Memory B cell (primary cell): ENCODE data around the gene PLBD2.

ENCODE experiments used
- ATAC-seq: fragments of 150-1000 bp; cut with Tn5 transposase; 2 replicates; pipeline ENCODE4 v1.10.0; 2021; ENCODE audit warnings: low read depth, mild to moderate bottlenecking, moderate library complexity
- DNase-seq, 2 donors: peaks; one replicate each; pipeline ENCODE4 v3.0.0; 2022; ENCODE audit warnings: low spot score in 2 of 2
- H3K27ac Mint-ChIP-seq: one replicate; pipeline ENCODE4 v1.8.0; 2022; ENCODE audit warnings: mild to moderate bottlenecking, moderate library complexity, mixed read lengths
- H3K27me3 Mint-ChIP-seq: one replicate; pipeline ENCODE4 v1.8.0; 2022; ENCODE audit warnings: mixed read lengths
- H3K36me3 Mint-ChIP-seq: one replicate; pipeline ENCODE4 v1.8.0; 2022; ENCODE audit warnings: mild to moderate bottlenecking, mixed read lengths
- H3K4me1 Mint-ChIP-seq: one replicate; pipeline ENCODE4 v1.8.0; 2022; ENCODE audit warnings: mixed read lengths
- H3K4me3 Mint-ChIP-seq: one replicate; pipeline ENCODE4 v1.8.0; 2022; ENCODE audit warnings: mild to moderate bottlenecking, moderate library complexity, mixed read lengths
- H3K9me3 Mint-ChIP-seq: one replicate; pipeline ENCODE4 v1.8.0; 2022; ENCODE audit warnings: mixed read lengths

Gene PLBD2

GRCh38 chr12:113400362-113400761, 42.0 kb downstream of the PLBD2 start:
- H3K27ac Mint-ChIP-seq: no peak overlapping the region

GRCh38 chr12:113401066-113402000, 42.9 kb downstream of the PLBD2 start:
- H3K27me3 Mint-ChIP-seq: peaks cover 11% of the 10 kb centered on the region
- peaks cover 2% of the 10 kb centered on the region for H3K4me1 Mint-ChIP-seq
- ATAC-seq (no peak), DNase-seq (no peak)
- no peaks in the 10 kb centered on the region for H3K36me3 Mint-ChIP-seq
- H3K27ac Mint-ChIP-seq: no peak overlapping the region
- H3K9me3 Mint-ChIP-seq: no peaks in the 10 kb centered on the region
- H3K4me3 Mint-ChIP-seq: no peak overlapping the region

More at GRCh38 chr12:113400362-113400761, 42.0 kb downstream of the PLBD2 start:
- Mint-ChIP-seq H3K27me3 (peaks cover 11% of the 10 kb centered on the region), H3K4me1 (peaks cover 2% of the 10 kb centered on the region), H3K36me3 (no peaks in the 10 kb centered on the region), H3K4me3 (no peak overlapping the region), H3K9me3 (peaks cover 2% of the 10 kb centered on the region)
- no peak for DNase-seq
- ATAC-seq: no peak

- Mint-ChIP-seq H3K36me3 (no peaks in the 10 kb centered on the region), H3K4me3 (no peak overlapping the region), H3K27ac (no peak overlapping the region), H3K4me1 (peaks cover 2% of the 10 kb centered on the region), H3K9me3 (no peaks in the 10 kb centered on the region), H3K27me3 (peaks cover 10% of the 10 kb centered on the region)
- DNase-seq: no peak
- ATAC-seq: no peak
Observed at GRCh38 chr12:113402586-113403260, 44.3 kb downstream of the PLBD2 start.

GRCh38 chr12:113403435-113404415, 45.3 kb downstream of the PLBD2 start, which contains the start of gene SDS:
TSS of gene SDS (minus strand) at chr12:113403887. CDS start at chr12:113399708, 4,179 bp downstream.
- peaks cover 7% of the 10 kb centered on the region for H3K27me3 Mint-ChIP-seq
- no peak for ATAC-seq
- no peak for DNase-seq
- no peak within 1 kb of the TSS for H3K27ac Mint-ChIP-seq
- no peak within 1 kb of the TSS for H3K4me3 Mint-ChIP-seq
- H3K4me1 Mint-ChIP-seq: peaks cover 2% of the 10 kb centered on the region
- H3K9me3 Mint-ChIP-seq: no peaks in the 10 kb centered on the region
- no peaks in the 10 kb centered on the region for H3K36me3 Mint-ChIP-seq

- Mint-ChIP-seq H3K27ac (no peak overlapping the region), H3K27me3 (peaks cover 9% of the 10 kb centered on the region), H3K36me3 (no peaks in the 10 kb centered on the region), H3K4me3 (no peak overlapping the region), H3K9me3 (no peaks in the 10 kb centered on the region), H3K4me1 (no peaks in the 10 kb centered on the region)
- ATAC-seq (no peak), DNase-seq (no peak)
Observed at GRCh38 chr12:113405694-113406093, 47.3 kb downstream of the PLBD2 start.

- Mint-ChIP-seq H3K4me3 (no peak overlapping the region), H3K9me3 (no peaks in the 10 kb centered on the region), H3K27me3 (peaks cover 12% of the 10 kb centered on the region), H3K4me1 (no peaks in the 10 kb centered on the region), H3K36me3 (no peaks in the 10 kb centered on the region), H3K27ac (no peak overlapping the region)
- no peak for ATAC-seq
- DNase-seq: no peak
Observed at GRCh38 chr12:113407931-113408600, 49.7 kb downstream of the PLBD2 start.

GRCh38 chr12:113408756-113409298, 50.4 kb downstream of the PLBD2 start:
- H3K36me3 Mint-ChIP-seq: no peaks in the 10 kb centered on the region
- DNase-seq (no peak), ATAC-seq (no peak)
- H3K9me3 Mint-ChIP-seq: no peaks in the 10 kb centered on the region
- H3K27ac Mint-ChIP-seq: no peak overlapping the region
- H3K4me1 Mint-ChIP-seq: no peaks in the 10 kb centered on the region
- peaks cover 12% of the 10 kb centered on the region for H3K27me3 Mint-ChIP-seq
- no peak overlapping the region for H3K4me3 Mint-ChIP-seq

- Mint-ChIP-seq H3K36me3 (no peaks in the 10 kb centered on the region), H3K4me1 (no peaks in the 10 kb centered on the region), H3K27me3 (peaks cover 12% of the 10 kb centered on the region), H3K9me3 (no peaks in the 10 kb centered on the region), H3K4me3 (no peak overlapping the region), H3K27ac (no peak overlapping the region)
- DNase-seq (no peak), ATAC-seq (no peak)
Observed at GRCh38 chr12:113409462-113410124, 51.2 kb downstream of the PLBD2 start.

- no peak overlapping the region for H3K27ac Mint-ChIP-seq
- peaks cover 2% of the 10 kb centered on the region for H3K9me3 Mint-ChIP-seq
- DNase-seq (no peak), ATAC-seq (no peak)
- H3K4me3 Mint-ChIP-seq: no peak overlapping the region
- H3K36me3 Mint-ChIP-seq: peaks cover 2% of the 10 kb centered on the region
- peaks cover 13% of the 10 kb centered on the region for H3K27me3 Mint-ChIP-seq
- H3K4me1 Mint-ChIP-seq: peaks cover 6% of the 10 kb centered on the region
Observed at GRCh38 chr12:113413488-113413939, 55.1 kb downstream of the PLBD2 start.

GRCh38 chr12:113414519-113415038, 56.2 kb downstream of the PLBD2 start:
- H3K27ac Mint-ChIP-seq: no peak overlapping the region
- DNase-seq (no peak), ATAC-seq (no peak)
- H3K27me3 Mint-ChIP-seq: peaks cover 12% of the 10 kb centered on the region
- H3K36me3 Mint-ChIP-seq: peaks cover 2% of the 10 kb centered on the region
- H3K4me1 Mint-ChIP-seq: peaks cover 6% of the 10 kb centered on the region
- peaks cover 2% of the 10 kb centered on the region for H3K9me3 Mint-ChIP-seq
- no peak overlapping the region for H3K4me3 Mint-ChIP-seq

- DNase-seq: no peak
- Mint-ChIP-seq H3K4me1 (peaks cover 6% of the 10 kb centered on the region), H3K9me3 (peaks cover 2% of the 10 kb centered on the region), H3K27ac (no peak overlapping the region), H3K27me3 (peaks cover 5% of the 10 kb centered on the region), H3K4me3 (no peak overlapping the region), H3K36me3 (peaks cover 2% of the 10 kb centered on the region)
- peak; percentile 75 for ATAC-seq
Observed at GRCh38 chr12:113416091-113416754, 57.8 kb downstream of the PLBD2 start.
